ENCODE results near the gene ERBB2. TPM values are rescaled to one million over a fixed set of nuclear protein-coding genes. Genes with fewer than 3 reads are reported as not detected.

ERBB2 gene
- polyA plus RNA-seq, 4 donors: 173 to 226 (median 187) TPM

- DNase-seq (ENCODE audit: low read depth in 4 of 4, low spot score in 2 of 4): no peak
Observed at GRCh38 chr17:39777534-39778365, 77.9 kb downstream of the ERBB2 start.

Other genes with a start within 250 kb of the ERBB2 start
- 10 to 100 TPM; 47.0 to 54.9 (median 51.7) TPM for gene MED1, start 248.8 kb upstream of the ERBB2 start, polyA plus RNA-seq (ENCODE audit: insufficient read length in 4 of 4)
- 10 to 100 TPM; 40.6 to 70.5 (median 56.3) TPM for gene CDK12, start 238.6 kb upstream of the ERBB2 start, polyA plus RNA-seq (ENCODE audit: insufficient read length in 4 of 4)
- under 1 TPM in 3 of 4 donors, not detected in 1; 0.03 to 0.07 (median 0.06) TPM for gene NEUROD2, start 92.1 kb upstream of the ERBB2 start, polyA plus RNA-seq (ENCODE audit: insufficient read length in 4 of 4)
- 10 to 100 TPM; 10.9 to 19.8 (median 14.1) TPM for gene PPP1R1B, start 73.1 kb upstream of the ERBB2 start, polyA plus RNA-seq (ENCODE audit: insufficient read length in 4 of 4)
- gene STARD3, start 62.9 kb upstream of the ERBB2 start, polyA plus RNA-seq (ENCODE audit: insufficient read length in 4 of 4): 10 to 100 TPM; 44.2 to 57.8 (median 47.0) TPM
- gene TCAP, start 34.7 kb upstream of the ERBB2 start, polyA plus RNA-seq (ENCODE audit: insufficient read length in 4 of 4): 1 to 10 TPM; 1.1 to 2.2 (median 1.7) TPM
- 1 to 10 TPM; 2.1 to 4.5 (median 2.7) TPM for gene PNMT, start 31.6 kb upstream of the ERBB2 start, polyA plus RNA-seq (ENCODE audit: insufficient read length in 4 of 4)
- gene PGAP3, start 12.0 kb upstream of the ERBB2 start, polyA plus RNA-seq (ENCODE audit: insufficient read length in 4 of 4): 10 to 100 TPM; 36.7 to 48.7 (median 43.1) TPM
- 10 to 100 TPM; 32.3 to 44.6 (median 36.6) TPM for gene MIEN1, start 30.5 kb downstream of the ERBB2 start, polyA plus RNA-seq (ENCODE audit: insufficient read length in 4 of 4)
- 10 to 100 TPM; 30.0 to 52.1 (median 37.1) TPM for gene GRB7, start 37.9 kb downstream of the ERBB2 start, polyA plus RNA-seq (ENCODE audit: insufficient read length in 4 of 4)
- under 1 TPM; 0.14 to 0.33 (median 0.25) TPM for gene IKZF3, start 164.2 kb downstream of the ERBB2 start, polyA plus RNA-seq (ENCODE audit: insufficient read length in 4 of 4)
- gene ZPBP2, start 168.1 kb downstream of the ERBB2 start, polyA plus RNA-seq (ENCODE audit: insufficient read length in 4 of 4): not detected
- gene GSDMB, start 218.6 kb downstream of the ERBB2 start, polyA plus RNA-seq (ENCODE audit: insufficient read length in 4 of 4): 10 to 100 TPM in 2 of 4 donors, 1 to 10 TPM in 2; 6.3 to 31.4 (median 19.2) TPM
- gene ORMDL3, start 227.5 kb downstream of the ERBB2 start, polyA plus RNA-seq (ENCODE audit: insufficient read length in 4 of 4): 100 to 1,000 TPM in 2 of 4 donors, 10 to 100 TPM in 2; 84.0 to 115 (median 96.1) TPM
- gene LRRC3C, start 227.7 kb downstream of the ERBB2 start, polyA plus RNA-seq (ENCODE audit: insufficient read length in 4 of 4): under 1 TPM in 1 of 4 donors, not detected in 3; 0.17 TPM